Psoas muscle (tissue), 8 donors: ENCODE data around the gene MRPL41. TPM values are rescaled to one million over a fixed set of nuclear protein-coding genes. Genes with fewer than 3 reads are reported as not detected.

ENCODE experiments used
- ATAC-seq, 4 donors: fragments of 200-7000 bp; cut with Tn5 transposase; one replicate each; pipeline ENCODE4 v1.9.1; 2020; ENCODE audit warnings: moderate library complexity in 3 of 4, mild to moderate bottlenecking in 2 of 4
- DNase-seq, 2 donors: peaks; one replicate each; pipeline ENCODE4 v3.0.0-alpha.2; 2020
- H3K27ac ChIP-seq: fragments of 200-600 bp; one replicate; pipeline ENCODE4 v1.8.0; 2022
- H3K27me3 ChIP-seq, 3 donors: fragments of 200-600 bp in 1 of 3; one replicate each; pipeline versions ENCODE4 v1.6.1 to v1.8.0; 2013 to 2022; ENCODE audit warnings: low read length in 2 of 3, mild to moderate bottlenecking in 2 of 3, moderate library complexity in 1 of 3; ENCODE audit not compliant: insufficient read depth in 3 of 3
- H3K36me3 ChIP-seq, 2 donors: fragments of 200-600 bp in 1 of 2; one replicate each; pipeline versions ENCODE4 v1.6.1 to v1.8.0; 2013 to 2022; ENCODE audit warnings: low read depth in 1 of 2, mild to moderate bottlenecking in 1 of 2, moderate library complexity in 1 of 2; ENCODE audit not compliant: insufficient read depth in 1 of 2
- H3K4me1 ChIP-seq: fragments of 200-600 bp; one replicate; pipeline ENCODE4 v1.8.0; 2022
- H3K4me3 ChIP-seq: fragments of 200-600 bp; one replicate; pipeline ENCODE4 v1.8.0; 2022; ENCODE audit warnings: mild to moderate bottlenecking
- H3K9me3 ChIP-seq: fragments of 200-600 bp; one replicate; pipeline ENCODE4 v1.8.0; 2022
- CTCF ChIP-seq: fragments of 200-600 bp; IDR thresholded peaks from one replicate; pipeline ENCODE4 v1.8.0; 2022; ENCODE audit warnings: antibody characterized with exemption
- WGBS, 3 donors: extraction: QIAGEN DNeasy Blood & Tissue Kit; methylation state at CpG; one replicate each; pipeline versions ENCODE4 v1.1.6 to v1.1.7; 2013; 5-methylcytosine and 5-hydroxymethylcytosine counted together
- intact Hi-C, 2 donors: fragments of 100-400 bp; cut with DNase I; formaldehyde crosslinking; loops; one replicate each; pipeline versions ENCODE4 v1.11.0 to v1.14.2; 2022
- polyA plus RNA-seq, 3 donors: library from polyadenylated mRNA; stranded (reverse); fragments of 200-250 nt; gene quantifications; one replicate each; pipeline ENCODE4 v1.2.3, GENCODE V29; 2013
- total RNA-seq, 4 donors: library from RNA; stranded (reverse); fragmentation: NEBNext Ultra II Directional in 2 of 4; extraction: Animal tissue kit (Norgen Biotek cat#: 25700) in 2 of 4; gene quantifications; one replicate each; pipeline versions ENCODE4 v1.2.1 to v1.2.4, GENCODE V29; 2021 to 2023
- donor health status: healthy with polysubstance abuse.
- donor health status: DM: no; HTN: no; CAD: no; lungs with moderate emphysema.
- donor health status: Bipolar disorder and iron deficiency.
- donor health status: healthy.
- donor health status: DM: yes; HTN: yes; CAD: no.
- donor health status: DM: no; HTN: no; CAD: no.
- donor health status: DM: no; HTN: no; CAD: no.
- donor health status: DM: yes; HTN: yes; CAD: no.

MRPL41 gene
- total and polyA plus RNA-seq, 7 donors, result 78.0 to 226 (median 120) TPM

DNA sequence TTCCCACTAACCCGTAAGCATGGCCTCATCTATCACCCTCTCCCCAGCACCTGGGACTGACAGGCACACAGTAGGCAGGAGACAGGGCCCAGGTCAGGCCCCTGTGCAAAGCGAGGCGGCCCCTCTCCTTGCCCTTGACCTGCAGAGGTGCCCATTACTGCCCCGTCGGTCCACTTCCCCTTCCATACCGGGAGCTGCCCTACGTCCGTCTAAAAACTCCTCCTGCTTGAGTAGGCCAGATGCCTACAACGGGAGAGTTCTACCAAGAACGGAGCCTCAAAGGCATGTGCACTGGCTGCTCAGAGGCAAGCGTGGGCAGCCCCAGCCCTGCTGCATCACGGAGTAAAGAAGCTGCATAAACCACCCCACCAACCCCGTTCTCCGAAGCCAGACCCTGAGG, 31.7 kb downstream of the MRPL41 start:
- H3K27me3 ChIP-seq, result no peaks in the 10 kb centered on the region
- no peak overlapping the region for H3K4me3 ChIP-seq
- no peak for TF ChIP-seq CTCF
- ATAC-seq (no peak), DNase-seq (no peak)
- H3K36me3 ChIP-seq, result peaks cover 3 to 71% of the 10 kb centered on the region in 2 donors
- WGBS, 3 donors, result 84 to 86% (median 85%) methylated on average over 14 of the region's 14 CpGs
- H3K4me1 ChIP-seq, result peaks cover 7% of the 10 kb centered on the region
- H3K9me3 ChIP-seq, result no peaks in the 10 kb centered on the region
- H3K27ac ChIP-seq, result no peak overlapping the region
- intact Hi-C loops, result no loop called here

DNA sequence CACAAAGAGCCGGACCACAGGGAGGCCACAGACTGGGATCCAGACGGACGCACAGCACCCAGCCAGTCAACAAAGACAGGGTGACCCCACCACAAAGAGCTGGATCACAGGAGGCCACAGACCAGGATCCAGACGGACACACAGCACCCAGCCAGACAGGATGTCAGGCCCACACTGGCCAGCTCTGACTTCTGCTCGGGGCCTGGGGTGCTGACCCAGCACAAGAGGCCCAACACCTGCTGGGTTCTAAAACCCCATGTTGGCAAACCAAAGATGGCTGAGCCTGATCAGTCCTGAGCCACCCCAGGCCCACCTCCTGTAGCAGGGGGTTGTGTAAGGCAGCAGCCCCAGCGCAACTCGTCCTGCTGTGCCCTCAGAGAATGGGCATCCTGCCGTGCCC, 32.3 kb downstream of the MRPL41 start:
- ATAC-seq (no peak), DNase-seq (no peak)
- Histone ChIP-seq H3K9me3 (no peaks in the 10 kb centered on the region), H3K27ac (no peak overlapping the region), H3K4me3 (no peak overlapping the region), H3K4me1 (peaks cover 9% of the 10 kb centered on the region), H3K27me3 (no peaks in the 10 kb centered on the region), H3K36me3 (peaks cover 3 to 75% of the 10 kb centered on the region in 2 donors)
- 77 to 85% (median 83%) methylated on average over 8 of the region's 8 CpGs for WGBS, 3 donors
- intact Hi-C loops, result no loop called here
- no peak for TF ChIP-seq CTCF

- Histone ChIP-seq H3K27ac (no peak overlapping the region), H3K4me1 (peaks cover 9% of the 10 kb centered on the region), H3K36me3 (peaks cover 0 to 67% of the 10 kb centered on the region in 2 donors), H3K4me3 (no peak overlapping the region), H3K27me3 (no peaks in the 10 kb centered on the region), H3K9me3 (no peaks in the 10 kb centered on the region)
- no peak for DNase-seq
- WGBS, 3 donors, result 91 to 97% (median 92%) methylated on average over 14 of the region's 14 CpGs
- ATAC-seq, result no peak
- TF ChIP-seq CTCF, result no peak
- intact Hi-C loops, result no loop called here
Measured at GRCh38 chr9:137586854-137587253, 35.2 kb downstream of the MRPL41 start.

DNA sequence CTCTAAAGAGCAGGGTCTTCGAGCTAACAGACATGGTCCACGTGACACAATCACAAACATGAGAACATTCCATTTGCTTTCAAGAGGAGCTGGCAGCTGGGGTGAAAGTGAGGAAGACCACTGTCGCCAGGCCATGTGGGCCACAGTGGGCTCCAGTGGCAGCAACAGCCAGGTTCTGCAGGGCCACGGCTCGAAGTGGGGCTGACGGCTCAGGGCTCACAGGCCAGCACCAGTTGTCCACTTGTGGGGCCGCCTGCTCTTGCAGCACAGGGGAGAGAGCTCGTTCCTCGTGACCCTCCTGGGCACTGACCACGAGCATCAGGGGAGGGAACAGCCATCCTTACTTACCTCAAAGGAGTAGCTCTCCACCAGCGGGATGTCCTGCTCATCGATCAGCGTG, 36.6 kb downstream of the MRPL41 start:
- H3K4me3 ChIP-seq, result no peak overlapping the region
- H3K27ac ChIP-seq, result no peak overlapping the region
- 86 to 94% (median 89%) methylated on average over 13 of the region's 13 CpGs for WGBS, 3 donors
- H3K9me3 ChIP-seq, result no peaks in the 10 kb centered on the region
- ATAC-seq (no peak), DNase-seq (no peak)
- TF ChIP-seq CTCF, result no peak
- H3K36me3 ChIP-seq, result peaks cover 0 to 52% of the 10 kb centered on the region in 2 donors
- peaks cover 9% of the 10 kb centered on the region for H3K4me1 ChIP-seq
- intact Hi-C loops, result no loop called here
- H3K27me3 ChIP-seq, result no peaks in the 10 kb centered on the region

DNA sequence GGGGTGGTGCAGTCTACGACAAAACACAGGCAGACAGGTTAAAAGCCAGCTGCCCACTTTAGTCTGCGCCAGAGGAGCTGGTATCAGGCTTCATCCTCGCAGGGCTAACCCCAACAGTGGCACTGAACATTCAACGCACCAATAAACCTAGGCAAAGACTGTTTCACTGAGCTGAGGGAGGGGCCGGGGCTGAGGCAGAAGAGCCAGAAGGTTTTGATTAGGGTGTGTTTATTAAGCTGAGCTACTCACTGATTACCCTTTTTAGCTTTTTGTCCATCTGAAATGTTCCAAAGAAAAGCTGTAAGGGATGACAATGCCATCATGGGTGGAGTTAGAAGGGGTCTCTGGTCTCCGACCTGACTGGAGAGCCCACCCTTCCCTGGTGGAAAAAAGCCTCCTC, 37.2 kb downstream of the MRPL41 start:
- H3K27me3 ChIP-seq, result no peaks in the 10 kb centered on the region
- TF ChIP-seq CTCF, result no peak
- ATAC-seq (no peak), DNase-seq (no peak)
- H3K4me1 ChIP-seq, result peaks cover 9% of the 10 kb centered on the region
- peak overlapping the region; percentile 81 for H3K4me3 ChIP-seq
- no peaks in the 10 kb centered on the region for H3K9me3 ChIP-seq
- 87 to 93% (median 89%) methylated on average over 6 of the region's 6 CpGs for WGBS, 3 donors
- H3K36me3 ChIP-seq, result peaks cover 0 to 49% of the 10 kb centered on the region in 2 donors
- intact Hi-C loops, result no loop called here
- no peak overlapping the region for H3K27ac ChIP-seq
